ENCODE results near the gene ANKH. TPM values are rescaled to one million over a fixed set of nuclear protein-coding genes. Genes with fewer than 3 reads are reported as not detected.

Gene ANKH
- total RNA-seq, 1 donor from 2014 or later: 156 TPM

DNA sequence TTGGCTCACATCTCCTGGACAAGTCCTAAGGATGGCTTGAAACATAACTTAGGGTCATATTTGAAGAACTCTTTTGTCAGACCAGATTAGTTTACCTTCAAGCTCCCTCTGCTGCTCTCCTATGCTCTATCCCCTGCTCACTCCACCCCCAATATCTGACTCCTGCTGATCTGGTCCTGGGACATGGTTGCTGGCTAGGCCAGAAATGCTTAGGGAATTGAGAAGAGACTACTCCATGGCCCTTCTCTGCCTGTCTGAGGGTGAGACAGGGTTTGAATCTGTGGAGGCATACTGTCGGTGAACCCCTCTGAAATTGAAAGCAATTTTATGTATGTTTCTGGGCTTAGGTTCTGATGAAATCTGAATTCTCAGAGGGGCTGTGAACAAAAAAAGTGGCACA is 203.8 kb downstream of the ANKH start:
- intact Hi-C loops (cut with DNase I): no loop called here
- no peak for ATAC-seq
- no peak for DNase-seq (ENCODE audit: low spot score)

GRCh38 chr5:14667290-14667689 is 204.3 kb downstream of the ANKH start:
- DNase-seq (ENCODE audit: low spot score) (no peak), ATAC-seq (no peak)
- intact Hi-C loops (cut with DNase I): no loop called here

- intact Hi-C loops (cut with DNase I): no loop called here
- DNase-seq (ENCODE audit: low spot score) (no peak), ATAC-seq (no peak)
Measured at GRCh38 chr5:14666357-14666756, 205.2 kb downstream of the ANKH start.

- ATAC-seq: no peak
- intact Hi-C loops (cut with DNase I): no loop called here
- no peak for DNase-seq (ENCODE audit: low spot score)
Measured at GRCh38 chr5:14665949-14666348, 205.6 kb downstream of the ANKH start.

- intact Hi-C loops (cut with DNase I): no loop called here
- ATAC-seq (no peak), DNase-seq (ENCODE audit: low spot score) (no peak)
Measured at GRCh38 chr5:14665101-14665822, 206.3 kb downstream of the ANKH start.

DNA sequence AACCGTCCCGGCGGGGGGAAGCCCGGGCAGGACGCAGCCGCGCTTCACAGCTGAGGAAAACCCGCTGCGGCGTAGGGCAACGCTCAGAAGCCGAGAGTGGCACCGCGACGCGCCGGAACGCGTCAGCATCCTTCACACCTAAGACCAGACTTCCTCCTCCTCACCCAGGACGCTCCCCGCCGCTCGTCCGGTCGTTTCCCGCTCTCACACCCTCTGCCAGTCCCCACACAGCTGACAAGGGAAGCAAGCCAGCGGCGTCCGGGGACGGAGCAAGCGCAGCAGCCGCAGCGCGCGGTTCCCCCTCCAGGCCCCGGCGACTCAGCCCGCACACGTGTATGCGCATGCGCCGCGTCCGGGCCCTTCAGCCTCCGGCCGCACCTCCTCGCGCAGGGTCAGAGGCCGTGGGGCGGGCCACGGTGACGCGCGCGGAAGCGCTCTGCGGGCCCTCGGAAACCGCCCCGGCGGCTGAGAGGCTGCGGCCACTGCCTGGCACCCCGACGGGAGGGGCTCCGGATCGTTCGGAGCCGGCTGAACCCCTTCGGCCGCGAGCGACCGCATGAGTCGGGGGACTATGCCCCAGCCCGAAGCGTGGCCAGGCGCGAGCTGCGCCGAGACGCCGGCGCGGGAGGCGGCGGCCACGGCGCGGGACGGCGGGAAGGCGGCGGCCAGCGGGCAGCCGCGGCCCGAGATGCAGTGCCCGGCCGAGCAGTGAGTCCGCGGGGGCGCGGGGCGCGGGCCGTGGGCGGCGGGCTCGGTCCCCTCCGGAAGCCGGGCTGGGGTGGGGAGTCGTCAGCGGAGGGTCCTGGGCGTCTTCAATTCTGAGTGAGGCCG is 207.1 kb downstream of the ANKH start, which contains the start of gene OTULIN:
OTULIN (plus strand) TSS at position 449 of the 831 bp plus-strand sequence; CDS start at position 557, 108 bp downstream.
- intact Hi-C loops (cut with DNase I): no loop called here
- DNase-seq (ENCODE audit: low spot score) (peak; percentile 93), ATAC-seq (peak; percentile 99)

DNA sequence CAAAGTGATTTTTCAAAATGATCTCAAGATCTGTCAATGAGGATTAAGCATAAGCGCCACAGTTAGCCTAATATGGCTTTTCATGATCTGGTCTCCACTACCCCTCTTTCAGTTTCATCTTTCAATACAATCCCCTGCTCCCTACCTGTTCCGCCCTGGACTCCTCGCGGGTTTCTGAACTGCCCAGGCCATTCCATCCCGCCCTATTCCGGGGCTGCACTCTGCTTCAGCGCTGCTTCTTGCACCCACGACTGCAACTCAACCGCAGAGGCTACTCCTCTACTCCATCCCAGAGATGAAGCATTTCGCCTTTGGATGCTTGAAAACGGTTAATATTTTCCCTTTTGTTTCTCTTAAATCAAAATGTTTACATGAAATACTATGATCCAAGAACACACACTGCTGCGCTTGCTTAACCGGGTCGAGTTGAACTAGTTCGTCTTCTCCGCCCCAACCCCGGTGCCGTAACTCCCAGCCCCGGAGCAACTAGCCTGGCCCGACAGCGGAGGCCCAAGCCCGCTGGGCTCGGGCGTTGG is 207.8 kb downstream of the ANKH start:
- ATAC-seq (peak; percentile 63), DNase-seq (ENCODE audit: low spot score) (no peak)
- intact Hi-C loops (cut with DNase I): no loop called here

DNA sequence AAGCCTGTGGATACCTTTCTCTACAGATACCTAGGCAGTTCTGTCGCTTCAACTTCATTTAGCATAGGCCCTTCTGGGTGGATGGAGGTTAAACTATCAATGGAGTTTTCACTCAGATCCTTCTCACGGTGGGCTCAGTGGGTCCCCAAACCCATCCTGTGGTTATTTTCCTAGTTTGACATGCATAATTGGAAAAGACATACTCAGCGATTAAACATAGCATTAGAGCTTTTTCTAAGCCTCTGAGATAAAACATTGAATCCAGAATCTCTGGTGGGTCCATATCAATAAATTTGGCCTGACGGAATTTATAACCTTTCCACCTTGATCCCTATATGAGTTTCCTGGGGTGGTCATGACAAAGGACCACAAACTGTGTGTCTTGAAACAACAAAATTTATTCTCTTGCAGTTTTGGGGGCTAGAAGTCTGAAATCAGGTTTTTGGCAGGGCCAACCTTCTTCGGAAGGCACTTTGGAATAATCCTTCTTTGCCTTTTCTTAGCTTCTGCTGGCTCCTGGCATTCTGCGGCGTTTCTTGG is 208.8 kb downstream of the ANKH start:
- intact Hi-C loops (cut with DNase I): no loop called here

GRCh38 chr5:14660833-14661232 is 210.7 kb downstream of the ANKH start:
- intact Hi-C loops (cut with DNase I): no loop called here
- ATAC-seq: no peak
- DNase-seq (ENCODE audit: low spot score): no peak

More for the DNA sequence above, 208.8 kb downstream of the ANKH start:
- ATAC-seq (no peak), DNase-seq (ENCODE audit: low spot score) (no peak)

DNA sequence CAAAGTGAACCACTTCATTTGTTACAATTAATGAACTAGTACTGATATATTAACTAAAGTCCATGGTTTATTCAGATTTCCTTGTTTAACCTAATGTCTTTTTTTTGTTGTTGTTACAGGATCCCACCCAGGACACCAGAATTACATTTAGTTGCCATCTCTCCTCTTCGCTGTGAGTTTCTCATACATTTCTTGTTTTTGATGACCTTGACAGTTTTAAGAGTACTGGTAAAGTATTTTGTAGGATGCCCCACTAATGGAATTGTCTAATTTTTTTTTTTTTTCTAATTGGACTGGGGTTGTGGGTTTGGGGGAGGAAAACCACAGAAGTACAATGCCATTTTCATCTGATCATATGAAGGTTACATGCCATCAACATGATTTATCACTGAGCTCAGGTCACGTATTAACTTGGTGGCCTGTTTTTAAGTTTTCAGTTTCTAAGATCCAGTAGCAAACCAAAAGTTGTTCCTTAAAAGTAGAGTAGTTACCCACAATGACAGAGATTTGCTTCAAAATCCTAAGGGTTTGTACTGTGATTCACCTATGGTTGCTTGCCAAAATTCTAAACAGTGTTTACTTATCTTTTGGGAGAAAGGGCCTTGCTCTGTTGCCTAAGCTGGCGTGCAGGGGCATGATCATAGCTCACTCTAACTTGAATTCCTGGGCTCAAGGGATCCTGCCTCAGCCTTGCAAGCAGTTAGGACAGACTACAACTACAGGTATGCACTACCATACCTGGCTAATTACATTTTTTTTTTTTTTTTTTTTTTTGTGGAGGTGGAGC is 211.6 kb downstream of the ANKH start:
- intact Hi-C loops (cut with DNase I): no loop called here
- ATAC-seq: no peak
- DNase-seq (ENCODE audit: low spot score): no peak

- DNase-seq (ENCODE audit: low spot score): no peak
- intact Hi-C loops (cut with DNase I): no loop called here
Measured at GRCh38 chr5:14656898-14657297, 214.7 kb downstream of the ANKH start.

DNA sequence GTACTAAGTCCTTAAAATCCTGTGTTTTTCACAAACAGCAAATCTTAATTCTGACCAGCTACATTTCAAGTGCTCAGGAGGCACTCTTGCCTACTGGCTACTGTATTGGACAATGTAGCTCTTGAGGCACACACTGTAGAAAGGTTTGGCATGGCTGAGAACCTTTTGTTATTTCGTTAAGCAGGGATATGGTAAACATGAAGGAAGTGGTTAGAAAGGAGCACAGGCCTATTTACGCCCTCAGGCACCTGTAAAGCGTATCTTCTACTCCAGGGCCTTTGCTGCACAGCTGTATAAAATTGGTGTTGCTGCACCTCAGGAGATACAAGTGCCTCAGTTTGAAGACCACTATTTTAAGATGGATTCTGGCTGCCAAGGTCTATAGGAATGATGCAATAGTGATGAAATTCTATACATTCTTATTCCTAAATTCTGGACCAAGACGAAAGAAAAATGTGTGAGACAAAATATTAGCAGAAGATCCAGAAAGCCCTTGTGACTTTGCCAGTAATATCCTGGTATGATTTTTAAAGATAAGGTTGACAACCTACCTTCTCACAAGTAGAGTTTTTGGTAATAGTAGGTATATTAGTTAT is 216.3 kb downstream of the ANKH start:
- no peak for DNase-seq (ENCODE audit: low spot score)
- ATAC-seq: no peak
- intact Hi-C loops (cut with DNase I): no loop called here

More at GRCh38 chr5:14656898-14657297, 214.7 kb downstream of the ANKH start:
- ATAC-seq: no peak

Small RNAs within 50 kb of the gene (microRNA-seq; reads per million reads assigned to microRNA genes)
- not detected for gene MIR4637

Other genes starting within 250 kb of the ANKH start
- 34.5 TPM for gene OTULIN, start 207.1 kb downstream of the ANKH start, total RNA-seq

Data from sciatic nerve (tissue), 2 donors.